HepG2 (cell line): ENCODE results near the gene PCBP4. TPM values are rescaled to one million over a fixed set of nuclear protein-coding genes. Genes with fewer than 3 reads are reported as not detected.
A peak's percentile ranks its signal among the peaks of the same experiment; 100 is the strongest.

Experiments used
- ATAC-seq: fragments of 200-7000 bp; cut with Tn5 transposase; 3 replicates; pipeline ENCODE4 v1.9.1; 2020; ENCODE audit warnings: mild to moderate bottlenecking, moderate library complexity
- BruUV-seq: library from RNA; stranded (reverse); fragments of 400-500 nt; replicated peaks from 2 replicates; lab custom pipeline; 2021; lab: Mats Ljungman, UMichigan
- CTCF ChIA-PET: fragments of 300-600 bp; formaldehyde crosslinking; extraction: SDS; loops from one replicate; lab custom pipeline; 2021; ENCODE audit warnings: low total read pairs, inconsistent platforms, low intra/inter-chr PET ratio; lab: Yijun Ruan, JAX
- POLR2A ChIA-PET: fragments of 350-600 bp; sonication (Branson Sonifier 250); formaldehyde crosslinking; loops from one replicate; lab custom pipeline; 2020; ENCODE audit warnings: antibody characterized with exemption, inconsistent platforms; lab: Yijun Ruan, JAX
- DNase-seq: peaks from one replicate; pipeline ENCODE4 v3.0.0-alpha.2; 2015; ENCODE audit warnings: low spot score
- FAIRE-seq: peaks from 3 replicates; lab custom pipeline; 2011; peaks lifted over from hg19 to GRCh38; lab: Jason Lieb, UNC
- H2AFZ ChIP-seq: one replicate; pipeline ENCODE4 v1.6.1; 2011; ENCODE audit warnings: low read length, inconsistent platforms
- H3K27ac ChIP-seq: fragments of 300-600 bp; 3 replicates; pipeline ENCODE4 v1.8.0; 2011; ENCODE audit warnings: mixed run types, mild to moderate bottlenecking, mixed read lengths, low read length, inconsistent platforms; ENCODE audit not compliant: insufficient read depth; ENCODE audit errors: extremely low read length
- H3K27me3 ChIP-seq, 2 experiments: fragments of 200-600 bp in 1 of 2; 2 replicates in 1 of 2; 3 replicates in 1 of 2; pipeline versions ENCODE4 v1.6.0 to v1.8.0; 2011; ENCODE audit warnings: low read length in 2 of 2, mild to moderate bottlenecking in 2 of 2, moderate library complexity in 2 of 2, inconsistent platforms in 1 of 2; ENCODE audit not compliant: insufficient read depth in 2 of 2, control insufficient read depth in 1 of 2
- H3K36me3 ChIP-seq, 2 experiments: fragments of 200-600 bp in 1 of 2; replicated peaks in 1 of 2; 2 replicates in 1 of 2; 3 replicates in 1 of 2; pipeline versions ENCODE4 v1.5.1 to v1.8.0; 2011; ENCODE audit warnings: low read length in 2 of 2, inconsistent platforms in 1 of 2; ENCODE audit not compliant: insufficient read depth in 2 of 2, control insufficient read depth in 1 of 2
- H3K4me1 ChIP-seq: 2 replicates; pipeline ENCODE4 v1.5.1; 2012; ENCODE audit warnings: low read length, inconsistent platforms; ENCODE audit not compliant: insufficient read depth
- H3K4me2 ChIP-seq: 2 replicates; pipeline ENCODE4 v1.6.0; 2011; ENCODE audit warnings: low read depth, low read length, inconsistent platforms
- H3K4me3 ChIP-seq, 3 experiments: fragments of 200-600 bp in 1 of 3; sonication (generic), shearing (Covaris generic) in 1 of 3; replicated peaks in 1 of 3; 2 replicates each; pipeline ENCODE4 v1.5.1; 2011 to 2016; ENCODE audit warnings: low read length in 3 of 3, inconsistent platforms in 2 of 3, low read depth in 2 of 3, mild to moderate bottlenecking in 2 of 3, control low read depth in 1 of 3, mixed read lengths in 1 of 3; ENCODE audit not compliant: insufficient read depth in 1 of 3
- H3K79me2 ChIP-seq: one replicate; pipeline ENCODE4 v1.6.1; 2011; ENCODE audit warnings: low read length, inconsistent platforms; ENCODE audit not compliant: insufficient read depth
- H3K9ac ChIP-seq: 2 replicates; pipeline ENCODE4 v1.6.0; 2011; ENCODE audit warnings: mild to moderate bottlenecking, low read depth, low read length, inconsistent platforms; ENCODE audit not compliant: insufficient read depth
- H3K9me3 ChIP-seq: 2 replicates; pipeline ENCODE4 v1.5.1; 2012; ENCODE audit warnings: mild to moderate bottlenecking, low read length
- H4K20me1 ChIP-seq: 2 replicates; pipeline ENCODE4 v1.6.0; 2011; ENCODE audit warnings: inconsistent platforms, mild to moderate bottlenecking, low read length, moderate library complexity; ENCODE audit not compliant: insufficient read depth
- AGO2 ChIP-seq: fragments of 200-400 bp; formaldehyde crosslinking; optimal IDR thresholded peaks from 2 replicates; pipeline ENCODE3; 2017; ENCODE audit warnings: mild to moderate bottlenecking, low read depth, low read length, moderate library complexity
- DNMT1 ChIP-seq: sonication (generic); formaldehyde crosslinking; IDR thresholded peaks from 2 replicates; pipeline ENCODE4 v1.5.1; 2020; ENCODE audit warnings: mild to moderate bottlenecking, missing genetic modification reagents
- PAX8 ChIP-seq: sonication (generic); formaldehyde crosslinking; IDR thresholded peaks from 2 replicates; pipeline ENCODE4 v1.8.0; 2022; ENCODE audit warnings: mild to moderate bottlenecking, missing genetic modification reagents, borderline replicate concordance
- RFX3 ChIP-seq: IDR thresholded peaks from 2 replicates; pipeline ENCODE4 v1.6.1; 2016; ENCODE audit warnings: missing biosample characterization, missing genetic modification reagents
- SETDB1 ChIP-seq: sonication (generic); formaldehyde crosslinking; IDR thresholded peaks from 2 replicates; pipeline ENCODE4 v1.5.1; 2020; ENCODE audit warnings: missing genetic modification reagents, mild to moderate bottlenecking, borderline replicate concordance
- SMAD1 ChIP-seq: sonication (generic); formaldehyde crosslinking; IDR thresholded peaks from 2 replicates; pipeline ENCODE4 v1.4.0; 2020; ENCODE audit warnings: missing genetic modification reagents, low read depth, mild to moderate bottlenecking, borderline replicate concordance
- ZBTB38 ChIP-seq: sonication (generic); formaldehyde crosslinking; IDR thresholded peaks from 2 replicates; pipeline ENCODE4 v1.5.1; 2020; ENCODE audit warnings: mild to moderate bottlenecking, missing genetic modification reagents
- ZNF264 ChIP-seq: sonication (generic); formaldehyde crosslinking; IDR thresholded peaks from 2 replicates; pipeline ENCODE4 v1.4.0; 2020; ENCODE audit warnings: missing genetic modification reagents
- ZNF747 ChIP-seq: sonication (generic); formaldehyde crosslinking; IDR thresholded peaks from 2 replicates; pipeline ENCODE4 v1.8.1; 2023; ENCODE audit warnings: missing genetic modification reagents, mild to moderate bottlenecking, borderline replicate concordance
- WGBS: methylation state at CpG from one replicate; pipeline ENCODE4 v1.1.6; 2017; ENCODE audit warnings: low lambda C conversion rate; 5-methylcytosine and 5-hydroxymethylcytosine counted together
- in situ Hi-C: cut with HindIII; loops from 2 replicates; pipeline ENCODE4 v1.10.0; 2017; ENCODE audit warnings: low pct_unique_long_range_greater_than_20kb; ENCODE audit not compliant: extremely low pct_ligation_motif_present
- intact Hi-C: fragments of 100-400 bp; cut with micrococcal nuclease; formaldehyde crosslinking; loops from one replicate; pipeline ENCODE4 v1.10.0; 2022; ENCODE audit not compliant: unreplicated experiment
- polyA plus RNA-seq, 8 experiments: library from polyadenylated mRNA; depleted of rRNA in 3 of 8; stranded (reverse) in 7 of 8; unstranded in 1 of 8; fragments of >200 nt; fragmentation: Illumina TruSeq in 4 of 8; extraction: Trizol in 4 of 8; gene quantifications; 2 replicates each; pipeline versions ENCODE4 v1.2.1 to v1.2.3, GENCODE V29; 2011 to 2016; ENCODE audit warnings: low read depth in 4 of 8, missing spikeins in 1 of 8, mixed read lengths in 1 of 8; ENCODE audit not compliant: insufficient read depth in 1 of 8
- total RNA-seq, 5 experiments: library from RNA; depleted of rRNA; stranded (reverse); fragments of >200 nt; fragmentation: Illumina TruSeq; extraction: Trizol; gene quantifications; 2 replicates each; pipeline ENCODE4 v1.2.3, GENCODE V29; 2016; ENCODE audit warnings: low read depth in 1 of 5
- TF ChIP-seq, protein P1 (sequence below): sonication (generic); formaldehyde crosslinking; IDR thresholded peaks from 2 replicates; pipeline ENCODE4 v1.4.0; 2020; ENCODE audit warnings: missing genetic modification reagents

PCBP4 gene
- total and polyA plus RNA-seq, 2 of the 13 experiments (the other 11 are each of a cell fraction or from before 2014, with no cell fraction given): 36.8 to 51.3 TPM

GRCh38 chr3:51944451-51945021 is 22.7 kb downstream of the PCBP4 start:
- no peak overlapping the region for H3K4me3 ChIP-seq
- ChIA-PET POLR2A (interaction anchor here (1.3 to 4.5 kb wide), 2 partner anchors 29 to 38 kb away, joined by 4 to 99 read pairs; partner anchors contain the start of genes ABHD14B and ACY1), CTCF (no interaction called here)
- no peaks in the 10 kb centered on the region for H3K9me3 ChIP-seq
- H3K9ac ChIP-seq: no peak overlapping the region
- no peaks in the 10 kb centered on the region; a peak in 1 of 5 replicates for H3K27me3 ChIP-seq
- in situ Hi-C loops: no loop called here
- 96% methylated on average over 8 of the region's 11 CpGs for WGBS
- H3K36me3 ChIP-seq: no peaks in the 10 kb centered on the region
- no peak overlapping the region for H3K27ac ChIP-seq
- intact Hi-C loops: no loop called here
- DNase-seq: no peak
- no peak for FAIRE-seq
- no TSS peak for BruUV-seq
- H3K79me2 ChIP-seq: peaks cover 16% of the 10 kb centered on the region
- no peak for ATAC-seq
- peaks cover 24% of the 10 kb centered on the region for H3K4me1 ChIP-seq
- no peak overlapping the region for H3K4me2 ChIP-seq
- H2AFZ ChIP-seq: no peak overlapping the region
- no peak for TF ChIP-seq ZNF747 (CRISPR knock-in tag)
- TF ChIP-seq ZNF264 (CRISPR knock-in tag): no peak
- no peak for TF ChIP-seq SETDB1 (CRISPR knock-in tag)
- TF ChIP-seq SMAD1 (CRISPR knock-in tag): no peak
- no peaks in the 10 kb centered on the region; the same call in 1 of the 2 replicates for H4K20me1 ChIP-seq

DNA sequence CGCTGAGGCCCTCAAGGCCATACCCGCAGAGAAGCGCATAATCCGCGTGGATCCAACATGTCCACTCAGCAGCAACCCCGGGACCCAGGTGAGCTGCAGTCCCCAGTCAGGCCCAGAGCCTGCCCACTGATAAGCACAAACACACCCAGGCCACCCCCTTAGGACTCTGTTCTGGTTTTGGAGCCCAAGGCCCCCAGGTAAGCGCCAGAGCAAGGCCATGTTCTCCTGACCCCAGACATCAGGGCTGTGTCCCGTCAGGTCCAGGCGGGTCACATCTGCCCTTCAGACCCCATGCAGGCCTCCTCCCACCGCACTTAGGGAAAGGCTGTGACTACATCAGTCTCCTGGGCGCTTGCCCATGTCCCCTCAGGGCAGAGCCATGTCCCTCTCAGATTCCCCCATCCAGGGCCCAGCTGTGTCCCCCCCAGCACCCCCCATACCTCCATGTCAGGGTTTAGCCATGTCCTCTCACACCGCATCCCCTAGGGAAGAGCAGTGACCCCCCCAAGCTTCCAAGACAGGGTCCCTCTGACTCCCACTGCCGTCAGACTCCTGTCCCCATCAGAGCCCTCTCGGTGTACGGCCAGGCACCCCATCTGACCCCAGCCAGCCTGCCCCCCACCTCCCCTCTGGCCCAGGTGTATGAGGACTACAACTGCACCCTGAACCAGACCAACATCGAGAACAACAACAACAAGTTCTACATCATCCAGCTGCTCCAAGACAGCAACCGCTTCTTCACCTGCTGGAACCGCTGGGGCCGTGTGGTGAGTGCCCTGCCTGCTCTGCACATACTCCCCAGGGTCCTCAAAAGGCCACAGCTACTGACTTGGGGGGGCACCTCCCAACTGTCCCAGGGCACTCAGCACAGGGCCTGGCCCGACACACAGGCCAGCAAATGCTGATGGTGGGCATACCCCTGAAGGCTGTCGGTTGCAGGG is 23.5 kb downstream of the PCBP4 start:
- Histone ChIP-seq H3K4me3 (peak overlapping the region in 1 of 3 experiments; percentile 80; a peak in 3 of 6 replicates), H3K27me3 (no peaks in the 10 kb centered on the region; a peak in 1 of 5 replicates), H4K20me1 (no peaks in the 10 kb centered on the region; the same call in 1 of the 2 replicates)
- ChIA-PET POLR2A (interaction anchor here (0.8 to 4.5 kb wide), 15 partner anchors 8 to 559 kb away, joined by 3 to 173 read pairs (median 11); partner anchors contain the start of genes ABHD14A, ABHD14B, ACY1 and DCAF1), CTCF (interaction anchor here (2.1 kb wide), 1 partner anchor 31 kb away, joined by 34 read pairs; the partner anchor contains the start of genes ABHD14A and ABHD14B)
- in situ Hi-C loops: no loop called here
- FAIRE-seq: no peak
- no TSS peak for BruUV-seq
- TF ChIP-seq AGO2: peak; percentile 21
- TF ChIP-seq, protein P1, sequence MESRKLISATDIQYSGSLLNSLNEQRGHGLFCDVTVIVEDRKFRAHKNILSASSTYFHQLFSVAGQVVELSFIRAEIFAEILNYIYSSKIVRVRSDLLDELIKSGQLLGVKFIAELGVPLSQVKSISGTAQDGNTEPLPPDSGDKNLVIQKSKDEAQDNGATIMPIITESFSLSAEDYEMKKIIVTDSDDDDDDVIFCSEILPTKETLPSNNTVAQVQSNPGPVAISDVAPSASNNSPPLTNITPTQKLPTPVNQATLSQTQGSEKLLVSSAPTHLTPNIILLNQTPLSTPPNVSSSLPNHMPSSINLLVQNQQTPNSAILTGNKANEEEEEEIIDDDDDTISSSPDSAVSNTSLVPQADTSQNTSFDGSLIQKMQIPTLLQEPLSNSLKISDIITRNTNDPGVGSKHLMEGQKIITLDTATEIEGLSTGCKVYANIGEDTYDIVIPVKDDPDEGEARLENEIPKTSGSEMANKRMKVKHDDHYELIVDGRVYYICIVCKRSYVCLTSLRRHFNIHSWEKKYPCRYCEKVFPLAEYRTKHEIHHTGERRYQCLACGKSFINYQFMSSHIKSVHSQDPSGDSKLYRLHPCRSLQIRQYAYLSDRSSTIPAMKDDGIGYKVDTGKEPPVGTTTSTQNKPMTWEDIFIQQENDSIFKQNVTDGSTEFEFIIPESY (CRISPR knock-in tag): peak; percentile 88
- TF ChIP-seq ZBTB38 (CRISPR knock-in tag): 0 out of 2 replicates have a peak, but pooled peaks have one; percentile 49
- TF ChIP-seq RFX3 (CRISPR knock-in tag): no peak
- no peak for TF ChIP-seq DNMT1 (CRISPR knock-in tag)
- 0 out of 2 replicates have a peak, but pooled peaks have one; percentile 25 for TF ChIP-seq PAX8 (CRISPR knock-in tag)
- TF ChIP-seq, all 625 proteins: peak for 4
- DNase-seq: no peak
- 95% methylated on average over 9 of the region's 21 CpGs for WGBS
- intact Hi-C loops: loop anchor here (2.0 kb wide), 2 partner anchors 39 to 51 kb away; partner anchors contain the start of genes ACY1 and RPL29
- Histone ChIP-seq H3K9me3 (no peaks in the 10 kb centered on the region), H3K4me2 (peak overlapping the region; percentile 94), H3K4me1 (peaks cover 32% of the 10 kb centered on the region), H3K9ac (peak overlapping the region; percentile 93), H2AFZ (no peak overlapping the region), H3K36me3 (peaks cover under 1% of the 10 kb centered on the region in 2 experiments; a peak in 2 of 5 replicates), H3K27ac (peak overlapping the region; percentile 93), H3K79me2 (peaks cover 24% of the 10 kb centered on the region)
- ATAC-seq: no peak
